Measurements from ENCODE around the gene SIX4. TPM values are rescaled to one million over a fixed set of nuclear protein-coding genes. Genes with fewer than 3 reads are reported as not detected.

Gene SIX4
- total RNA-seq, 4 donors from 2014 or later = 5.7 to 11.1 (median 6.1) TPM

DNA sequence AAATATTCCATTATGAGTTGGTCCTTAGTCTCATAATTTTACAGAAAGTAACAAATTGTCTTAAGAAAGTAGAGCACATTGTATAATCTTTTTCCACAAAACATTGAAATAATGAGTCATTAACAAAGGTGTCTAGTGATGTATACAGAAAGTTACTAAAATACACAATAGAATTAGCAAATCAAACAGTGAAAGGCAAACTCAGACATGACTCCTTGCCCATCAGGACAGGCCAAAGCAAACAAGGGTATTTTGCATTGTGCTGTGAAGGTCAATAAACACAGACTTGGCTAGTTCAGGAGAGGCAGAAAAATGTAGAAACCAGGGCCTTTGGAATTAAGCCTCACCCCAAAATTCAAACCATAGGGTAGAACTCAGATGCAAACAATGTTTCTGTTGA lies 37.3 kb downstream of the SIX4 start:
- Histone ChIP-seq H3K27me3 (no peaks in the 10 kb centered on the region), H3K36me3 (no peaks in the 10 kb centered on the region), H3K4me1 (peaks cover 0 to 4% of the 10 kb centered on the region in 2 donors), H3K27ac (no peak overlapping the region), H3K4me3 (replicated peaks in 1 of 3) (no peak overlapping the region), H3K9me3 (no peaks in the 10 kb centered on the region)
- TF ChIP-seq CTCF (IDR thresholded peaks at IDR 0.05) (no peak), POLR2A (IDR thresholded peaks at IDR 0.05) (no peak)
- DNase-seq = no peak
- intact Hi-C loops (cut with DNase I) = no loop called here

DNA sequence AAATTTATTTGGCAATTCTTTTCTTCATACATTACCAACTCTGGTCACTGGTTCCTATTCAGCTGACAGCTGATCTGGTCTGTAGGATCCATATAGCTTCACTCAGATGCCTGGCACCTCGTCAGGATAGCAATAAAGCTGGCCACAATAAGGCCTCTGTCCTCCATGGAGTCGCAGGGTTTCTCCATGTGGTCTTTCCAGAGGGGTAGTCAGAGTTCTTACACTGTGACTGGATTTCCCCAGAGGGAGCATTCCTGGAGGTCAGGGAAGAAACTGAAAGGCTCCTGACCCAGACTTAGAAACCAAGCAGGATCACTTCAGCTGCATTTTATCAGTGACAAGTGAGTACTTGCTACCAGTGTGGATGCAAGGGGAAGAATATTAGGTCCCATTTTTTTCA lies 39.9 kb downstream of the SIX4 start:
- H3K27me3 ChIP-seq = no peaks in the 10 kb centered on the region
- no peak overlapping the region for H3K4me3 ChIP-seq (replicated peaks in 1 of 3)
- intact Hi-C loops (cut with DNase I) = no loop called here
- H3K36me3 ChIP-seq = no peaks in the 10 kb centered on the region
- peaks cover 0 to 4% of the 10 kb centered on the region in 2 donors for H3K4me1 ChIP-seq
- TF ChIP-seq CTCF (IDR thresholded peaks at IDR 0.05) (no peak), POLR2A (IDR thresholded peaks at IDR 0.05) (no peak)
- DNase-seq = no peak
- no peaks in the 10 kb centered on the region for H3K9me3 ChIP-seq
- WGBS, 2 donors = 69 to 85% methylated on average over 2 of the region's 2 CpGs
- no peak overlapping the region for H3K27ac ChIP-seq

DNA sequence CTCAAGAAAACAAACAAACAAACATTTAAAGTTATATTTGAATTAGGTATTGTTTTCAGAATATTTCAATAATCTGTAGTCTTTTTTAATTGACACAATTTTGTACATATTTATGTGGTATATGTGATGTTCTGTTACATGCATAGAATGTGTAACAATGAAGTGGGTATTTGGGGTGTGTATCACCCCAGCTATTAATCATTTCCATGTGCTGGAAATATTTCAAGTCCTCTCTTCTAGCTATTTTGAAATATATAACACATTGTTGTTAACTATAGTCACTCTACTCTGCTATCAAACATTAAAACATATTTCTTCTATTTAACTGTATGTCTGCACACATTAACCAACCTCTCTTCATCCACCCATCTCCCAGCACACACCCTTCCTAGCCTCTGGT lies 42.9 kb downstream of the SIX4 start:
- DNase-seq = no peak
- Histone ChIP-seq H3K27me3 (no peaks in the 10 kb centered on the region), H3K36me3 (no peaks in the 10 kb centered on the region), H3K27ac (no peak overlapping the region), H3K9me3 (no peaks in the 10 kb centered on the region), H3K4me1 (no peaks in the 10 kb centered on the region), H3K4me3 (replicated peaks in 1 of 3) (no peak overlapping the region)
- intact Hi-C loops (cut with DNase I) = no loop called here
- TF ChIP-seq POLR2A (IDR thresholded peaks at IDR 0.05) = no peak
- no peak for TF ChIP-seq CTCF (IDR thresholded peaks at IDR 0.05)

DNA sequence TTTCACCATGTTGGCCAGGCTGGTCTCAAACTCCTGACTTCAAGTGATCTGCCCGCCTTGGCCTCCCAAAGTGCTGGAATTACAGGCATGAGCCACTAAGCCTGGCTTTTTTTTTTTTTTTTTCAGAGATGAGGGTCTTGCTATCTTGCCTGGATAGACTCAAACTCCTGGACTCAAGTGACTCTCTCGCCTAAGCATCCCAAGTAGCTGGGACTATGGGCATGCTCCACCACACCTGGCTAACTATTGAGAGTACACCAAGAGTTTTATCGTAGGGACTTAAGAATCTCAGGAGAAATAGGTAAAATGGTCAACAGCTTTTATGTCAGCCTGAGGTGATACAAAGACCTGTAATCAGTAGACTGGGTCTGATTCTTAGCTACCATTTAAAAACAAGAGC lies 43.6 kb downstream of the SIX4 start:
- peak; percentile 50 to 59 for DNase-seq
- Histone ChIP-seq H3K27me3 (no peaks in the 10 kb centered on the region), H3K4me3 (replicated peaks in 1 of 3) (no peak overlapping the region), H3K4me1 (no peaks in the 10 kb centered on the region), H3K36me3 (no peaks in the 10 kb centered on the region), H3K9me3 (no peaks in the 10 kb centered on the region), H3K27ac (no peak overlapping the region)
- intact Hi-C loops (cut with DNase I) = no loop called here
- TF ChIP-seq POLR2A (IDR thresholded peaks at IDR 0.05) (no peak), CTCF (IDR thresholded peaks at IDR 0.05) (no peak)
- WGBS, 2 donors = 40 to 58% methylated on average over 3 of the region's 3 CpGs

DNA sequence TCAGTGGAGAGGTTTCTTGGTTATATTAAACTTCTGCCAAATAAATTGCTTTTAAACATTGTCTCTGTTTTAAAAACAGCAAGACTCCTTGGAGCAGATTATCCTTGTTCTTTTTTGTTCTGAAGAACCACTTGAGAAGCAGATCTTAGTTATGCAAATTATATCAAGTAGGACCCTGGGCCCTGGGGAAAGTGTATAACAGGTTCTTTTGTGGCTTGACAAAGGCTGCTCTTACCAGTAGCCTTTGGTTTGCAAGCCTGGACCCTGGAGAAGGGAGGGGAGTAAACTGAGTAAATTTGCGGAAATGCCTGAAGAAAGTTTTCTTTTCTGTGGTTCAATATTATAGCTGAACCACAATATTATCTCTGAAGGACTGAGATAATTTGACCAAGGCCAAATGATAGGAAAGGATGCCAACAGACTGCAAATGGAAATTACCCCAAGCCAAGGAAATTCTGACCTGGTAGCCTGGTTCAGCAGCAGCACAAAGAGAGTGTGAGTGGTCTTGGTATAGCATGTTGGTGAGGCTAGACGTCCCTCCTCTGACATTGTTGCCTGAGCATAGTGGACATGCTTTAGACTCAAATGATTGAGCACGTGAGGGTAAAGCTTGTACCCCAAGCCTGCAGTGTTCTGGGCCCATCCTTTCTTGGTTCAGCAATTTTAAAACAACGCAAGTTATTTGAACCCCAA lies 44.4 kb downstream of the SIX4 start:
- 36 to 48% methylated on average over 4 of the region's 4 CpGs for WGBS, 2 donors

More for the DNA sequence above, 44.4 kb downstream of the SIX4 start:
- DNase-seq = peak; percentile 6 to 20
- no peaks in the 10 kb centered on the region for H3K9me3 ChIP-seq
- no peaks in the 10 kb centered on the region for H3K36me3 ChIP-seq
- H3K27me3 ChIP-seq = no peaks in the 10 kb centered on the region
- H3K27ac ChIP-seq = no peak overlapping the region
- TF ChIP-seq POLR2A (IDR thresholded peaks at IDR 0.05) (no peak), CTCF (IDR thresholded peaks at IDR 0.05) (no peak)
- no peaks in the 10 kb centered on the region for H3K4me1 ChIP-seq
- no peak overlapping the region for H3K4me3 ChIP-seq (replicated peaks in 1 of 3)
- intact Hi-C loops (cut with DNase I) = no loop called here
